GOT3 (cell line): ENCODE data around the gene FAM222A.

Experiments
- DNase-seq: peaks from one replicate; lab custom pipeline; 2025; ENCODE audit warnings: mixed read lengths; lab: John Stamatoyannopoulos, UW

FAM222A gene

GRCh38 chr12:109738209-109738608 lies 24.6 kb downstream of the FAM222A start:
- DNase-seq, result no peak

- no peak for DNase-seq
These were observed 25.4 kb downstream of the FAM222A start for GRCh38 chr12:109738878-109739665.

- DNase-seq, result no peak
These were observed 26.4 kb downstream of the FAM222A start for GRCh38 chr12:109739747-109740693.

- DNase-seq, result no peak
These were observed 27.1 kb downstream of the FAM222A start for GRCh38 chr12:109740694-109741245.

GRCh38 chr12:109741286-109741969 lies 27.8 kb downstream of the FAM222A start:
- DNase-seq, result no peak

GRCh38 chr12:109741970-109742703 lies 28.5 kb downstream of the FAM222A start:
- DNase-seq, result no peak

GRCh38 chr12:109743076-109743910 lies 29.7 kb downstream of the FAM222A start:
- no peak for DNase-seq

GRCh38 chr12:109744026-109744425 lies 30.4 kb downstream of the FAM222A start:
- no peak for DNase-seq

GRCh38 chr12:109744986-109745942 lies 31.6 kb downstream of the FAM222A start:
- DNase-seq, result no peak

GRCh38 chr12:109752117-109753053 lies 38.8 kb downstream of the FAM222A start:
- no peak for DNase-seq

GRCh38 chr12:109753054-109753401 lies 39.4 kb downstream of the FAM222A start:
- DNase-seq, result no peak

- no peak for DNase-seq
These were observed 40.3 kb downstream of the FAM222A start for GRCh38 chr12:109753959-109754358.

- DNase-seq, result no peak
These were observed 42.8 kb downstream of the FAM222A start for GRCh38 chr12:109756457-109756856.

- DNase-seq, result no peak
These were observed 44.1 kb downstream of the FAM222A start for GRCh38 chr12:109757671-109758265.

- no peak for DNase-seq
These were observed 45.1 kb downstream of the FAM222A start for GRCh38 chr12:109758426-109759420.

- no peak for DNase-seq
These were observed 46.0 kb downstream of the FAM222A start for GRCh38 chr12:109759595-109759994.
